ENCODE results near the gene CEMIP.

The CEMIP gene

DNA sequence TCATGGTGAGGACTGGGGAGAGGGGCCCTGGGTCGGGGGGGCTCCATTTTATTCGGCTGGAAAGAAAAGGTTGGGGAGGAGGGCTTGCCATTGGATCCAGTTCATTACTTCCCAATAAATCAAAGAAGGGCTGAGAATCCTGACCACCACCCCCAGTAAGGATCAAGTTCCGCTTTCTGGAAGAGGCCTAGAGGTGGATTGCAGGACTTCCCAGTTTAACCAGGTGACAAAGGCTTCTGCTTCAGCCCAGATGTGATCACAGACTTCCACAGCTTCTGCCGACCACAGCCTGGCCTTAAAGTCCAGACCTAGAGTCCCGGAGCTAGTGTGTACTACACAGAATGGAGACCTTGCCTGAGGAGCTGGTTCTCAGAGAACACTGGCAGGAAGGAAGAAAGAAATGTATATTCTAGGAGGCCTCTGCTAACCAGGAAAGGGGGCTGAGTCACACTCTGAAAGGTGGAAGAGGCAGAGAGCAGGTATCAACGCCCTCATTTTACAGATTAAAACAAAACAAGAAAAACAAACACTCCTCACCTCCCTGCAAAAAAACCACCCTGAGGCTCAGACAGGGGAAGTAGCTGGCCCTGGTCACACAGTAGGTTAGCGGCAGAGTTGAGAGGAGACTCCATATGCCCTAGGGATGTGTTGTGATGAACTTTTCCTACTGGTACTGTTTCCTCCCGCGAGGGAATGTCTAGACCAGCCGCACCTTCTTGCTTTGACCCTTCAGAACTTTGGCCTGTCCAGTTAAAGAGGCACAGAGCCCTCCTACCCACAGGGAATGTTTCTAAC lies 1.1 kb upstream of the CEMIP start:
- no peak overlapping the region for H3K4me3 ChIP-seq (replicated peaks; ENCODE audit: insufficient read depth, low read length)
- TF ChIP-seq GABPA (IDR thresholded peaks at IDR 0.05; ENCODE audit: low read depth) (no peak), SPI1 (IDR thresholded peaks at IDR 0.05; ENCODE audit: borderline replicate concordance, low read depth) (no peak), POLR2AphosphoS5 (IDR thresholded peaks at IDR 0.05; ENCODE audit: low read depth) (no peak)
- TF ChIP-seq, protein P1, sequence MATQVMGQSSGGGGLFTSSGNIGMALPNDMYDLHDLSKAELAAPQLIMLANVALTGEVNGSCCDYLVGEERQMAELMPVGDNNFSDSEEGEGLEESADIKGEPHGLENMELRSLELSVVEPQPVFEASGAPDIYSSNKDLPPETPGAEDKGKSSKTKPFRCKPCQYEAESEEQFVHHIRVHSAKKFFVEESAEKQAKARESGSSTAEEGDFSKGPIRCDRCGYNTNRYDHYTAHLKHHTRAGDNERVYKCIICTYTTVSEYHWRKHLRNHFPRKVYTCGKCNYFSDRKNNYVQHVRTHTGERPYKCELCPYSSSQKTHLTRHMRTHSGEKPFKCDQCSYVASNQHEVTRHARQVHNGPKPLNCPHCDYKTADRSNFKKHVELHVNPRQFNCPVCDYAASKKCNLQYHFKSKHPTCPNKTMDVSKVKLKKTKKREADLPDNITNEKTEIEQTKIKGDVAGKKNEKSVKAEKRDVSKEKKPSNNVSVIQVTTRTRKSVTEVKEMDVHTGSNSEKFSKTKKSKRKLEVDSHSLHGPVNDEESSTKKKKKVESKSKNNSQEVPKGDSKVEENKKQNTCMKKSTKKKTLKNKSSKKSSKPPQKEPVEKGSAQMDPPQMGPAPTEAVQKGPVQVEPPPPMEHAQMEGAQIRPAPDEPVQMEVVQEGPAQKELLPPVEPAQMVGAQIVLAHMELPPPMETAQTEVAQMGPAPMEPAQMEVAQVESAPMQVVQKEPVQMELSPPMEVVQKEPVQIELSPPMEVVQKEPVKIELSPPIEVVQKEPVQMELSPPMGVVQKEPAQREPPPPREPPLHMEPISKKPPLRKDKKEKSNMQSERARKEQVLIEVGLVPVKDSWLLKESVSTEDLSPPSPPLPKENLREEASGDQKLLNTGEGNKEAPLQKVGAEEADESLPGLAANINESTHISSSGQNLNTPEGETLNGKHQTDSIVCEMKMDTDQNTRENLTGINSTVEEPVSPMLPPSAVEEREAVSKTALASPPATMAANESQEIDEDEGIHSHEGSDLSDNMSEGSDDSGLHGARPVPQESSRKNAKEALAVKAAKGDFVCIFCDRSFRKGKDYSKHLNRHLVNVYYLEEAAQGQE (IDR thresholded peaks at IDR 0.05; ENCODE audit: insufficient replicate concordance, low read depth): no peak
- TF ChIP-seq, protein P2, sequence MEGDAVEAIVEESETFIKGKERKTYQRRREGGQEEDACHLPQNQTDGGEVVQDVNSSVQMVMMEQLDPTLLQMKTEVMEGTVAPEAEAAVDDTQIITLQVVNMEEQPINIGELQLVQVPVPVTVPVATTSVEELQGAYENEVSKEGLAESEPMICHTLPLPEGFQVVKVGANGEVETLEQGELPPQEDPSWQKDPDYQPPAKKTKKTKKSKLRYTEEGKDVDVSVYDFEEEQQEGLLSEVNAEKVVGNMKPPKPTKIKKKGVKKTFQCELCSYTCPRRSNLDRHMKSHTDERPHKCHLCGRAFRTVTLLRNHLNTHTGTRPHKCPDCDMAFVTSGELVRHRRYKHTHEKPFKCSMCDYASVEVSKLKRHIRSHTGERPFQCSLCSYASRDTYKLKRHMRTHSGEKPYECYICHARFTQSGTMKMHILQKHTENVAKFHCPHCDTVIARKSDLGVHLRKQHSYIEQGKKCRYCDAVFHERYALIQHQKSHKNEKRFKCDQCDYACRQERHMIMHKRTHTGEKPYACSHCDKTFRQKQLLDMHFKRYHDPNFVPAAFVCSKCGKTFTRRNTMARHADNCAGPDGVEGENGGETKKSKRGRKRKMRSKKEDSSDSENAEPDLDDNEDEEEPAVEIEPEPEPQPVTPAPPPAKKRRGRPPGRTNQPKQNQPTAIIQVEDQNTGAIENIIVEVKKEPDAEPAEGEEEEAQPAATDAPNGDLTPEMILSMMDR (IDR thresholded peaks at IDR 0.05; ENCODE audit: insufficient read depth, low read length): no peak
- H3K27ac ChIP-seq (replicated peaks): no peak overlapping the region
- no peak for DNase-seq (ENCODE audit: low read depth in 1 of 2, low spot score in 1 of 2)
- peaks cover 38% of the 10 kb centered on the region for H3K27me3 ChIP-seq (ENCODE audit: insufficient read depth, poor library complexity, severe bottlenecking)

DNA sequence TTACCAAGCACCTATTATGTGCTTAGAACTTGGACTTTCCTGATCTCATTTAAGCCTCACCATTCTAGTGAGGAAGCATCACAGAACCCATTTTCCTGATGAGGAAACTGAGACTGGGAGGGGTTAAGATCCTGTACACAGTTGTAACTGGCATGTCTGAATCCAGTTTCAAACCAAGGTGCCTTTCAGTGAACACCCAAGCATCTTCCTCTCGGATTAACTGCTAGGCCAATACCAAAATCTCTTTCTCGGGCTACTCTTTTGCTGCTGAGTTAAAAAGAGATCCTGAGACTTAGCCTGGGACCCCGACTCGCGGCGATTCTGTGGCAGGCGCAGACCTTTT lies 578 bp upstream of the CEMIP start:
- Histone ChIP-seq H3K27ac (replicated peaks) (no peak overlapping the region), H3K4me3 (replicated peaks; ENCODE audit: insufficient read depth, low read length) (no peak overlapping the region), H3K27me3 (ENCODE audit: insufficient read depth, poor library complexity, severe bottlenecking) (peaks cover 38% of the 10 kb centered on the region)
- no peak for DNase-seq (ENCODE audit: low read depth in 1 of 2, low spot score in 1 of 2)
- TF ChIP-seq SPI1 (IDR thresholded peaks at IDR 0.05; ENCODE audit: borderline replicate concordance, low read depth): no peak
- TF ChIP-seq, protein P2 (IDR thresholded peaks at IDR 0.05; ENCODE audit: insufficient read depth, low read length): no peak
- no peak for TF ChIP-seq GABPA (IDR thresholded peaks at IDR 0.05; ENCODE audit: low read depth)
- TF ChIP-seq POLR2AphosphoS5 (IDR thresholded peaks at IDR 0.05; ENCODE audit: low read depth): no peak
- TF ChIP-seq, protein P1 (IDR thresholded peaks at IDR 0.05; ENCODE audit: insufficient replicate concordance, low read depth): no peak

DNA sequence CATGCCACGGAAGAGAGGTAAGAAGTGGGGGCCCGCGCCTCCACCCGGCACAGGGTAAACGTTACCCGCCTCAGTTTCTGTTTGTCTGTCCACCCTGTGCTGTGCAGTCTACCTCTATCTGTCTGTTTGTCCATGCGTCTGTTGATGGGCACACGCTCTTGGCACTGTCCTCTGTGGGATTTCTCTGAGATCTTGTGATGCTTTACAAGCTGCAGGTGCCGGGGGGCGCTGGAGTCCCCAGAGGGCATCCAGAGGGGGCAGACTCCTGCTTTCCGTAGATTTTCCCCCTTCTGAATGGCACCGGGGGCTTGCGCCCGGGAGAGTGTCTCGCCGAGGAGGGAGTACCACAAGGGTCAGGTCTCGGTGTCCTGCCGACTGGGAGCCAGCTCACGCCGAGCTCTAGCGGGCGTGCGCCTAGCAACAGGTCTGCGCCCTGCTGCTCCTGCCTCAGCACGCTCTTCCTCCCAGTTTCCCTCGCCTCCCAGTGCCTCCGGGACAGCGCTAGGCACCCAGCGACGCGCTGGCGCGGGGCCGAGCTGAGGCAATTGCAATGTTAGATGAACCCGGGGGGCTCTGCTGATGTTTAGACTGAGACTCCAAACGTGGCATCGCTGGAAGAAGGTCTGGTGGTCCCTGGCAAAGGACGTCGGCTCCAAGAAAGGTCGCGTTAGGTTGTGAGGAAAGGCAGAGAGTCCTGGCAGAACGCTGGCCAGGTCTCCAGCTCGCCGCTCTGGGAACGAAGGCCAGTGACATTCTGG lies 667 bp downstream of the CEMIP start:
- Histone ChIP-seq H3K27me3 (ENCODE audit: insufficient read depth, poor library complexity, severe bottlenecking) (peaks cover 38% of the 10 kb centered on the region), H3K4me3 (replicated peaks; ENCODE audit: insufficient read depth, low read length) (no peak overlapping the region), H3K27ac (replicated peaks) (no peak overlapping the region)
- no peak for DNase-seq (ENCODE audit: low read depth in 1 of 2, low spot score in 1 of 2)
- TF ChIP-seq, protein P2 (IDR thresholded peaks at IDR 0.05; ENCODE audit: insufficient read depth, low read length): no peak
- TF ChIP-seq SPI1 (IDR thresholded peaks at IDR 0.05; ENCODE audit: borderline replicate concordance, low read depth) (no peak), GABPA (IDR thresholded peaks at IDR 0.05; ENCODE audit: low read depth) (no peak), POLR2AphosphoS5 (IDR thresholded peaks at IDR 0.05; ENCODE audit: low read depth) (no peak)
- TF ChIP-seq, protein P1 (IDR thresholded peaks at IDR 0.05; ENCODE audit: insufficient replicate concordance, low read depth): no peak

All from HL-60 (cell line).